ENCODE measurements around the gene MAMLD1. TPM values are rescaled to one million over a fixed set of nuclear protein-coding genes. Genes with fewer than 3 reads are reported as not detected.

The MAMLD1 gene
- total and polyA plus RNA-seq, 12 donors = 1.4 to 11.2 (median 6.5) TPM

- no peak overlapping the region for H3K4me3 ChIP-seq
- H3K27ac ChIP-seq = no peak overlapping the region
- H3K9me3 ChIP-seq (replicated peaks in 1 of 3) = no peaks in the 10 kb centered on the region
Observed at GRCh38 chrX:150478496-150479492, 115.7 kb downstream of the MAMLD1 start.

GRCh38 chrX:150482537-150483206 is 119.6 kb downstream of the MAMLD1 start:
- Histone ChIP-seq H3K27me3 (no peaks in the 10 kb centered on the region), H3K27ac (peak overlapping the region in 2 of 5 donors; percentile 14 to 20), H3K9me3 (replicated peaks in 1 of 3) (no peaks in the 10 kb centered on the region), H3K4me3 (no peak overlapping the region), H3K4me1 (replicated peaks in 1 of 2) (no peaks in the 10 kb centered on the region), H3K36me3 (replicated peaks in 1 of 2) (no peaks in the 10 kb centered on the region)
- TF ChIP-seq POLR2A (IDR thresholded peaks at IDR 0.05) = no peak
- TF ChIP-seq, protein P1, sequence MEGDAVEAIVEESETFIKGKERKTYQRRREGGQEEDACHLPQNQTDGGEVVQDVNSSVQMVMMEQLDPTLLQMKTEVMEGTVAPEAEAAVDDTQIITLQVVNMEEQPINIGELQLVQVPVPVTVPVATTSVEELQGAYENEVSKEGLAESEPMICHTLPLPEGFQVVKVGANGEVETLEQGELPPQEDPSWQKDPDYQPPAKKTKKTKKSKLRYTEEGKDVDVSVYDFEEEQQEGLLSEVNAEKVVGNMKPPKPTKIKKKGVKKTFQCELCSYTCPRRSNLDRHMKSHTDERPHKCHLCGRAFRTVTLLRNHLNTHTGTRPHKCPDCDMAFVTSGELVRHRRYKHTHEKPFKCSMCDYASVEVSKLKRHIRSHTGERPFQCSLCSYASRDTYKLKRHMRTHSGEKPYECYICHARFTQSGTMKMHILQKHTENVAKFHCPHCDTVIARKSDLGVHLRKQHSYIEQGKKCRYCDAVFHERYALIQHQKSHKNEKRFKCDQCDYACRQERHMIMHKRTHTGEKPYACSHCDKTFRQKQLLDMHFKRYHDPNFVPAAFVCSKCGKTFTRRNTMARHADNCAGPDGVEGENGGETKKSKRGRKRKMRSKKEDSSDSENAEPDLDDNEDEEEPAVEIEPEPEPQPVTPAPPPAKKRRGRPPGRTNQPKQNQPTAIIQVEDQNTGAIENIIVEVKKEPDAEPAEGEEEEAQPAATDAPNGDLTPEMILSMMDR (IDR thresholded peaks at IDR 0.05) = no peak
- 19 to 47% (median 37%) methylated on average over 5 to 6 of the region's 6 CpGs for WGBS, 4 donors
- peak in 6 of 7 donors; percentile 47 to 63 (median 56) for DNase-seq
- intact Hi-C loops (cut with DNase I) = no loop called here

More at GRCh38 chrX:150478496-150479492, 115.7 kb downstream of the MAMLD1 start:
- TF ChIP-seq POLR2A (IDR thresholded peaks at IDR 0.05) = no peak
- TF ChIP-seq, protein P1 (IDR thresholded peaks at IDR 0.05) = no peak
- peaks cover 7% of the 10 kb centered on the region for H3K27me3 ChIP-seq
- H3K4me1 ChIP-seq (replicated peaks in 1 of 2) = no peaks in the 10 kb centered on the region
- no peaks in the 10 kb centered on the region for H3K36me3 ChIP-seq (replicated peaks in 1 of 2)
- no peak for DNase-seq
- WGBS, 4 donors = 63 to 65% (median 64%) methylated on average over 13 of the region's 13 CpGs
- intact Hi-C loops (cut with DNase I) = loop anchor here in 1 of 2 donors (10.0 kb wide), 1 partner anchor 104 kb away; no protein-coding TSS in a partner anchor

- no peak for DNase-seq
- H3K9me3 ChIP-seq (replicated peaks in 1 of 3) = no peaks in the 10 kb centered on the region
- H3K4me1 ChIP-seq (replicated peaks in 1 of 2) = no peaks in the 10 kb centered on the region
- WGBS, 4 donors = 64 to 80% (median 67%) methylated on average over 8 of the region's 8 CpGs
- intact Hi-C loops (cut with DNase I) = no loop called here
- no peak for TF ChIP-seq POLR2A (IDR thresholded peaks at IDR 0.05)
- TF ChIP-seq, protein P1 (IDR thresholded peaks at IDR 0.05) = no peak
- H3K36me3 ChIP-seq (replicated peaks in 1 of 2) = no peaks in the 10 kb centered on the region
- H3K27ac ChIP-seq = peak overlapping the region in 2 of 5 donors; percentile 14 to 20
- no peaks in the 10 kb centered on the region for H3K27me3 ChIP-seq
- no peak overlapping the region for H3K4me3 ChIP-seq
Observed at GRCh38 chrX:150483356-150483985, 120.4 kb downstream of the MAMLD1 start.

GRCh38 chrX:150486011-150486410 is 122.9 kb downstream of the MAMLD1 start:
- WGBS, 4 donors = 50 to 85% (median 65%) methylated on average over 3 of the region's 3 CpGs
- Histone ChIP-seq H3K4me3 (no peak overlapping the region), H3K27me3 (no peaks in the 10 kb centered on the region), H3K9me3 (replicated peaks in 1 of 3) (no peaks in the 10 kb centered on the region), H3K36me3 (replicated peaks in 1 of 2) (no peaks in the 10 kb centered on the region), H3K27ac (no peak overlapping the region), H3K4me1 (replicated peaks in 1 of 2) (no peaks in the 10 kb centered on the region)
- intact Hi-C loops (cut with DNase I) = no loop called here
- no peak for TF ChIP-seq POLR2A (IDR thresholded peaks at IDR 0.05)
- TF ChIP-seq, protein P1 (IDR thresholded peaks at IDR 0.05) = peak; percentile 29 to 56 (median 49)
- DNase-seq = peak; percentile 35 to 78 (median 63)
